Measurements from ENCODE around the gene PKHD1. TPM values are rescaled to one million over a fixed set of nuclear protein-coding genes. Genes with fewer than 3 reads are reported as not detected.

Gene PKHD1
- total RNA-seq, 2 donors from 2014 or later: 0.20 TPM

DNA sequence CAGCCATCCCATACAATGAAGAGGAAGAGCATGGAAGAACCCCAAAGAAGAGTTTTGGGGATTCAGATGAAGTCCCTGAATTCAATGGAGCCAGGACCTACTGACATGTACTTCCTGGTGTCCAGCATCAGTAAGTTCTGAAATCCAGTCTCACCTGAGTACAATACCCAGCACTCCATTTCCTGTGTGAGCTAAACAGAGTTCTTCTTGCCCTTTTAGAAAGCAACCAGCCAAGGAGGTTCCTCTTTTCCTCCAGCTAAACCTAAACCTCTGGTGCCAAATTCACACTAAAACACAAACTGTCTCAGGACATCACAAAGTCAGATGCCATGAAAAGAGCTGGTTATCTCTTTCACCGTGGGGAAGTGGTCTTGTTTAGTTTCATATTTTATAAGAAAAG lies 71.5 kb downstream of the PKHD1 start:
- H3K36me3 ChIP-seq (ENCODE audit: control insufficient read depth, insufficient read depth, low read length): no peaks in the 10 kb centered on the region
- Mint-ChIP-seq H3K36me3 (ENCODE audit: low read depth) (no peaks in the 10 kb centered on the region), H3K4me3 (no peak overlapping the region)

DNA sequence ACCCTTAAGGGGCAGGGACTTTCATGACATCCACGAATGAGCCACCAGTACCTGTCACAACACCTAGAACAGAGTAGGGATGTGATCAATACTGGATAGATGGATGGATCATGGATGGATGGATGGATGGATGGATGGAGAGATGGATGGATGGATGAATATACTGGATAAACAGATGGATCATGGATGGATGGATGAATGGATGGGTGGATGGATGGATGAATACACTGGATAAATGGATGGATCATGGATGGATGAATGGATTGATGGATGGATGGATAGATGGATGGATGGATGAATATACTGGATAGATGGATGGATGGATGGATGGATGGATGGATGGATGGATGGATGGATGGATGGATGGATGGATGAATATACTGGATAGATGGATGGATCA lies 73.0 kb downstream of the PKHD1 start:
- H3K9me3 ChIP-seq (ENCODE audit: control insufficient read depth, low read length): no peaks in the 10 kb centered on the region
- TF ChIP-seq, protein P1, sequence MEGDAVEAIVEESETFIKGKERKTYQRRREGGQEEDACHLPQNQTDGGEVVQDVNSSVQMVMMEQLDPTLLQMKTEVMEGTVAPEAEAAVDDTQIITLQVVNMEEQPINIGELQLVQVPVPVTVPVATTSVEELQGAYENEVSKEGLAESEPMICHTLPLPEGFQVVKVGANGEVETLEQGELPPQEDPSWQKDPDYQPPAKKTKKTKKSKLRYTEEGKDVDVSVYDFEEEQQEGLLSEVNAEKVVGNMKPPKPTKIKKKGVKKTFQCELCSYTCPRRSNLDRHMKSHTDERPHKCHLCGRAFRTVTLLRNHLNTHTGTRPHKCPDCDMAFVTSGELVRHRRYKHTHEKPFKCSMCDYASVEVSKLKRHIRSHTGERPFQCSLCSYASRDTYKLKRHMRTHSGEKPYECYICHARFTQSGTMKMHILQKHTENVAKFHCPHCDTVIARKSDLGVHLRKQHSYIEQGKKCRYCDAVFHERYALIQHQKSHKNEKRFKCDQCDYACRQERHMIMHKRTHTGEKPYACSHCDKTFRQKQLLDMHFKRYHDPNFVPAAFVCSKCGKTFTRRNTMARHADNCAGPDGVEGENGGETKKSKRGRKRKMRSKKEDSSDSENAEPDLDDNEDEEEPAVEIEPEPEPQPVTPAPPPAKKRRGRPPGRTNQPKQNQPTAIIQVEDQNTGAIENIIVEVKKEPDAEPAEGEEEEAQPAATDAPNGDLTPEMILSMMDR (conservative IDR thresholded peaks at IDR 0.05): no peak
- Mint-ChIP-seq H3K36me3 (ENCODE audit: low read depth) (no peaks in the 10 kb centered on the region), H3K27ac (no peak overlapping the region), H3K27me3 (ENCODE audit: insufficient read depth) (no peaks in the 10 kb centered on the region), H3K4me1 (peaks cover 19% of the 10 kb centered on the region), H3K9me3 (no peaks in the 10 kb centered on the region), H3K4me3 (no peak overlapping the region)
- H3K27ac ChIP-seq (ENCODE audit: low read depth, low read length): no peak overlapping the region
- H3K4me1 ChIP-seq (ENCODE audit: control insufficient read depth, insufficient read depth, low read length): peaks cover 6% of the 10 kb centered on the region
- 93 to 100% methylated on average over 1 of the region's 1 CpG for WGBS, 2 experiments (ENCODE audit: insufficient coverage in 1 of 2, insufficient read length in 1 of 2)
- no peak overlapping the region for H3K9ac ChIP-seq (ENCODE audit: extremely low read depth, low read length, poor library complexity, severe bottlenecking)
- H3K4me3 ChIP-seq (ENCODE audit: low read length): no peak overlapping the region
- H3K36me3 ChIP-seq (ENCODE audit: control insufficient read depth, insufficient read depth, low read length): no peaks in the 10 kb centered on the region
- no peak for DNase-seq
- H3K27me3 ChIP-seq (ENCODE audit: control insufficient read depth, insufficient read depth, low read length, poor library complexity, severe bottlenecking): no peaks in the 10 kb centered on the region

More for the DNA sequence above, 71.5 kb downstream of the PKHD1 start:
- Histone ChIP-seq H3K4me1 (ENCODE audit: control insufficient read depth, insufficient read depth, low read length) (peaks cover 6% of the 10 kb centered on the region), H3K9ac (ENCODE audit: extremely low read depth, low read length, poor library complexity, severe bottlenecking) (no peak overlapping the region), H3K27ac (ENCODE audit: low read depth, low read length) (no peak overlapping the region), H3K27me3 (ENCODE audit: control insufficient read depth, insufficient read depth, low read length, poor library complexity, severe bottlenecking) (no peaks in the 10 kb centered on the region), H3K9me3 (ENCODE audit: control insufficient read depth, low read length) (no peaks in the 10 kb centered on the region), H3K4me3 (ENCODE audit: low read length) (no peak overlapping the region)
- Mint-ChIP-seq H3K9me3 (no peaks in the 10 kb centered on the region), H3K27me3 (ENCODE audit: insufficient read depth) (no peaks in the 10 kb centered on the region), H3K27ac (no peak overlapping the region), H3K4me1 (peaks cover 26% of the 10 kb centered on the region)
- TF ChIP-seq, protein P1 (conservative IDR thresholded peaks at IDR 0.05): no peak
- no peak for DNase-seq
- 100% methylated on average over 1 of the region's 1 CpG for WGBS, 2 experiments (ENCODE audit: insufficient coverage in 1 of 2, insufficient read length in 1 of 2)

DNA sequence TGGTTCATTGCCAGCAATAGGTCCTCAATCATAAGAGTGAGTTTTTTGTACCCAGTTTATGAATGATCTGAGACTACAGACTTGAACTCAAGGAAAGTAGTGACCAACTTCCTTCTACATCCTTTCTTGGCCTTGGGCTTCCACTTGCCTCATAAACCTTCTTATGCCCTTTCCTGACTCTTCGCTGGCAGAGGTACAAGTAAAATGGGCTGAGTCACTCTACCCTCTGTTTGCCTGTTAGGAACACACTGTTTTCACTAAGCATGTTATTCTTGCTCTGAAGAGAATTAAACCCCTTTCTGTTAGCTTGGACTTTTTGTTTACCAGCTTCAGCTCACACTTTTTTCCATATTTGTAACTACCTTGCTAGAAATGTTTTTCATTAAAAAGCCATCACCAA lies 74.4 kb downstream of the PKHD1 start:
- Histone ChIP-seq H3K9me3 (ENCODE audit: control insufficient read depth, low read length) (no peaks in the 10 kb centered on the region), H3K4me3 (ENCODE audit: low read length) (no peak overlapping the region), H3K4me1 (ENCODE audit: control insufficient read depth, insufficient read depth, low read length) (no peaks in the 10 kb centered on the region), H3K36me3 (ENCODE audit: control insufficient read depth, insufficient read depth, low read length) (no peaks in the 10 kb centered on the region), H3K9ac (ENCODE audit: extremely low read depth, low read length, poor library complexity, severe bottlenecking) (no peak overlapping the region), H3K27me3 (ENCODE audit: control insufficient read depth, insufficient read depth, low read length, poor library complexity, severe bottlenecking) (no peaks in the 10 kb centered on the region), H3K27ac (ENCODE audit: low read depth, low read length) (no peak overlapping the region)
- Mint-ChIP-seq H3K4me1 (peaks cover 12% of the 10 kb centered on the region), H3K36me3 (ENCODE audit: low read depth) (no peaks in the 10 kb centered on the region), H3K27ac (no peak overlapping the region), H3K4me3 (no peak overlapping the region), H3K27me3 (ENCODE audit: insufficient read depth) (no peaks in the 10 kb centered on the region), H3K9me3 (no peaks in the 10 kb centered on the region)
- no peak for DNase-seq
- 90 to 94% methylated on average over 1 of the region's 1 CpG for WGBS, 2 experiments (ENCODE audit: insufficient coverage in 1 of 2, insufficient read length in 1 of 2)
- TF ChIP-seq, protein P1 (conservative IDR thresholded peaks at IDR 0.05): no peak
